ENCODE results near the gene DUXB.
A peak's percentile ranks its signal among the peaks of the same experiment; 100 is the strongest.

DUXB gene

GRCh38 chr16:75701361-75701760 is at the start of gene DUXB:
TSS of gene DUXB (minus strand) at chr16:75701461. CDS start at chr16:75701418, 43 bp downstream.
- peak; percentile 59 for DNase-seq

- DNase-seq = no peak
Observed at GRCh38 chr16:75750528-75750927, 49.3 kb upstream of the DUXB start.

- peak; percentile 86 for DNase-seq
Observed at GRCh38 chr16:75746359-75746758, 45.1 kb upstream of the DUXB start.

- no peak for DNase-seq
Observed at GRCh38 chr16:75745823-75746222, 44.6 kb upstream of the DUXB start.

GRCh38 chr16:75745242-75745641 is 44.0 kb upstream of the DUXB start:
- no peak for DNase-seq

- peak; percentile 17 for DNase-seq
Observed at GRCh38 chr16:75742424-75743047, 41.3 kb upstream of the DUXB start.

GRCh38 chr16:75733305-75734211 is 32.3 kb upstream of the DUXB start:
- no peak for DNase-seq

- DNase-seq = no peak
Observed at GRCh38 chr16:75732871-75733270, 31.6 kb upstream of the DUXB start.

GRCh38 chr16:75727221-75727620 is 26.0 kb upstream of the DUXB start:
- DNase-seq = peak; percentile 78

- peak; percentile 65 for DNase-seq
Observed at GRCh38 chr16:75726390-75726789, 25.1 kb upstream of the DUXB start, which contains the start of gene CPHXL. TSS of gene CPHXL (minus strand) at chr16:75726490. CDS start at chr16:75726442, 48 bp downstream.

- no peak for DNase-seq
Observed at GRCh38 chr16:75718452-75718851, 17.2 kb upstream of the DUXB start.

- DNase-seq = no peak
Observed at GRCh38 chr16:75714661-75715060, 13.4 kb upstream of the DUXB start.

- no peak for DNase-seq
Observed at GRCh38 chr16:75710344-75710743, 9.1 kb upstream of the DUXB start.

- no peak for DNase-seq
Observed at GRCh38 chr16:75703306-75703705, 2.0 kb upstream of the DUXB start.

GRCh38 chr16:75702242-75702641 is 981 bp upstream of the DUXB start:
- DNase-seq = peak; percentile 90

- no peak for DNase-seq
Observed at GRCh38 chr16:75697571-75697970, 3.7 kb downstream of the DUXB start.

- DNase-seq = no peak
Observed at GRCh38 chr16:75695708-75696107, 5.6 kb downstream of the DUXB start.

- DNase-seq = no peak
Observed at GRCh38 chr16:75687361-75687760, 13.9 kb downstream of the DUXB start.

- DNase-seq = no peak
Observed at GRCh38 chr16:75682308-75682707, 19.0 kb downstream of the DUXB start.

GRCh38 chr16:75679366-75679765 is 21.9 kb downstream of the DUXB start:
- DNase-seq = no peak

GRCh38 chr16:75676909-75677308 is 24.4 kb downstream of the DUXB start, which contains the start of gene CPHXL2:
TSS of gene CPHXL2 (minus strand) at chr16:75677009. CDS start at chr16:75676999, 10 bp downstream.
- DNase-seq = no peak

GRCh38 chr16:75667503-75667902 is 33.8 kb downstream of the DUXB start:
- no peak for DNase-seq

GRCh38 chr16:75660726-75661302 is 40.4 kb downstream of the DUXB start:
- DNase-seq = no peak

- no peak for DNase-seq
Observed at GRCh38 chr16:75660321-75660720, 40.9 kb downstream of the DUXB start.
